ENCODE data around the gene RAET1G. TPM values are rescaled to one million over a fixed set of nuclear protein-coding genes. Genes with fewer than 3 reads are reported as not detected.

Gene RAET1G
- total RNA-seq, 1 donor from 2014 or later = not detected

- no peak for TF ChIP-seq CTCF (conservative IDR thresholded peaks at IDR 0.05; ENCODE audit: low read depth, low read length)
- DNase-seq (ENCODE audit: low read depth) = no peak
- H3K4me3 ChIP-seq (ENCODE audit: low read depth, low read length) = no peak overlapping the region
Observed at GRCh38 chr6:149881860-149882259, 41.1 kb downstream of the RAET1G start.

- TF ChIP-seq CTCF (conservative IDR thresholded peaks at IDR 0.05; ENCODE audit: low read depth, low read length) = no peak
- no peak for DNase-seq (ENCODE audit: low read depth)
- no peak overlapping the region for H3K4me3 ChIP-seq (ENCODE audit: low read depth, low read length)
Observed at GRCh38 chr6:149881066-149881766, 41.7 kb downstream of the RAET1G start.

- H3K4me3 ChIP-seq (ENCODE audit: low read depth, low read length) = no peak overlapping the region
- TF ChIP-seq CTCF (conservative IDR thresholded peaks at IDR 0.05; ENCODE audit: low read depth, low read length) = no peak
- no peak for DNase-seq (ENCODE audit: low read depth)
Observed at GRCh38 chr6:149877659-149878058, 45.3 kb downstream of the RAET1G start.

GRCh38 chr6:149876241-149876933 is 46.5 kb downstream of the RAET1G start:
- no peak for TF ChIP-seq CTCF (conservative IDR thresholded peaks at IDR 0.05; ENCODE audit: low read depth, low read length)
- H3K4me3 ChIP-seq (ENCODE audit: low read depth, low read length) = no peak overlapping the region
- DNase-seq (ENCODE audit: low read depth) = no peak

GRCh38 chr6:149872233-149872632 is 50.7 kb downstream of the RAET1G start:
- H3K4me3 ChIP-seq (ENCODE audit: low read depth, low read length) = no peak overlapping the region
- no peak for DNase-seq (ENCODE audit: low read depth)
- TF ChIP-seq CTCF (conservative IDR thresholded peaks at IDR 0.05; ENCODE audit: low read depth, low read length) = no peak

- no peak overlapping the region for H3K4me3 ChIP-seq (ENCODE audit: low read depth, low read length)
- DNase-seq (ENCODE audit: low read depth) = no peak
- TF ChIP-seq CTCF (conservative IDR thresholded peaks at IDR 0.05; ENCODE audit: low read depth, low read length) = no peak
Observed at GRCh38 chr6:149871182-149871581, 51.7 kb downstream of the RAET1G start.
